AG10803 (cell line): ENCODE measurements around the gene RORC.
A peak's percentile ranks its signal among the peaks of the same experiment; 100 is the strongest.

Experiments used
- DNase-seq: peaks from one replicate; pipeline ENCODE4 v3.0.0; 2010; ENCODE audit warnings: low read depth
- H3K4me3 ChIP-seq: 2 replicates; pipeline ENCODE4 v1.5.1; 2011; ENCODE audit warnings: mild to moderate bottlenecking, low read length, control low read depth
- TF ChIP-seq, protein P1 (sequence below): conservative IDR thresholded peaks from 2 replicates; pipeline ENCODE4 v1.5.1; 2011; ENCODE audit warnings: mild to moderate bottlenecking, low read length, control low read depth, inconsistent platforms

Gene RORC

DNA sequence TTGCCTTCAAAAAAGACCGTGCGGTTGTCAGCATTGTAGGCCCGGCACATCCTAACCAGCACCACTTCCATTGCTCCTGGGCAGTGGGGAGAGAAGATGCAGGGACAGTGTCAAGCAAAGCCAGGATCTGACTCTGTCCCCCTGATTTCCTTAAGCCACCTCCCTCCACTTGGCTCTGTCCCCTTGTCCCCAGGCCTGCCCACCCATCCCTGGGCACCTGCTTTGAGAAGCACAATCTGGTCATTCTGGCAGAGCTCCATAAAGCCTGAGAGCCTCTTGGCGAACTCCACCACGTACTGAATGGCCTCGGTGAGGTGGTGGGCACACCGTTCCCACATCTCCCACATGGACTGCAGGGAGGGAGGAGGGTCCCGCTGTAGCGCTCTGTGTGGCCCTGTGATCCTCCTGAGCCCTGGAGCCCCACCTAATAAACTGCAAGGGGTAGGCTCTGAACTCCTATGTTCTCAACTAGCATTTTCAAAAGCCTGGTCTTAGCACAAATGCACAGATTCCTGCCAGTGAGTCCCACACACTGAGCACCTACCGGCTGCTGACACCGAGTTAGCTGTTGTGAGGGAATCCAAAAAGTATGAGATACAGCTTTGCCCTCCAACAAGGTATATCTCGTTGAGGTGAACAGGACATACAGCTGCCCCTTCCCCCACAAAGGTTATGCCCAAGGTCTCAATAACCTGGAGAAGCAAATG, 18.2 kb downstream of the RORC start:
- DNase-seq = no peak
- TF ChIP-seq, protein P1, sequence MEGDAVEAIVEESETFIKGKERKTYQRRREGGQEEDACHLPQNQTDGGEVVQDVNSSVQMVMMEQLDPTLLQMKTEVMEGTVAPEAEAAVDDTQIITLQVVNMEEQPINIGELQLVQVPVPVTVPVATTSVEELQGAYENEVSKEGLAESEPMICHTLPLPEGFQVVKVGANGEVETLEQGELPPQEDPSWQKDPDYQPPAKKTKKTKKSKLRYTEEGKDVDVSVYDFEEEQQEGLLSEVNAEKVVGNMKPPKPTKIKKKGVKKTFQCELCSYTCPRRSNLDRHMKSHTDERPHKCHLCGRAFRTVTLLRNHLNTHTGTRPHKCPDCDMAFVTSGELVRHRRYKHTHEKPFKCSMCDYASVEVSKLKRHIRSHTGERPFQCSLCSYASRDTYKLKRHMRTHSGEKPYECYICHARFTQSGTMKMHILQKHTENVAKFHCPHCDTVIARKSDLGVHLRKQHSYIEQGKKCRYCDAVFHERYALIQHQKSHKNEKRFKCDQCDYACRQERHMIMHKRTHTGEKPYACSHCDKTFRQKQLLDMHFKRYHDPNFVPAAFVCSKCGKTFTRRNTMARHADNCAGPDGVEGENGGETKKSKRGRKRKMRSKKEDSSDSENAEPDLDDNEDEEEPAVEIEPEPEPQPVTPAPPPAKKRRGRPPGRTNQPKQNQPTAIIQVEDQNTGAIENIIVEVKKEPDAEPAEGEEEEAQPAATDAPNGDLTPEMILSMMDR = no peak
- no peak overlapping the region for H3K4me3 ChIP-seq

DNA sequence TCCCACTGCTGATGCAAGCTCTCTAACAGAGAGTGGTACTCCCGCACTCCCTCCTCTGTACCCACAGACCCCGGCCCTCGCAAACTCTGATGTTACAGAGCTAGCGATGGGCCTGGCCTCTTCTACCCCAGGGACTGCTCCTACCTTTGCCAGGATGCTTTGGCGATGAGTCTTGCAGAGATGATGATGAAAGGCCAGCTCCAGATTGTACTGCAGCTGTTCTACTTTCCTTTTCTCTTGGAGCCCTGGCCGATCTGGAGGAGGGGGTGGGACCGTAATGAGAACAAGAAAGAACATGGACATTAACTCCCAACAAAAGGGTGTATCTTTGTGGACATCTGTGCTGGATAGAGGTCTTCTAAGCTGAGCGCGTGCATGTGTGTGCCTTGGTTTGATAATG, 20.4 kb downstream of the RORC start:
- DNase-seq = peak; percentile 30
- TF ChIP-seq, protein P1 = no peak
- no peak overlapping the region for H3K4me3 ChIP-seq

DNA sequence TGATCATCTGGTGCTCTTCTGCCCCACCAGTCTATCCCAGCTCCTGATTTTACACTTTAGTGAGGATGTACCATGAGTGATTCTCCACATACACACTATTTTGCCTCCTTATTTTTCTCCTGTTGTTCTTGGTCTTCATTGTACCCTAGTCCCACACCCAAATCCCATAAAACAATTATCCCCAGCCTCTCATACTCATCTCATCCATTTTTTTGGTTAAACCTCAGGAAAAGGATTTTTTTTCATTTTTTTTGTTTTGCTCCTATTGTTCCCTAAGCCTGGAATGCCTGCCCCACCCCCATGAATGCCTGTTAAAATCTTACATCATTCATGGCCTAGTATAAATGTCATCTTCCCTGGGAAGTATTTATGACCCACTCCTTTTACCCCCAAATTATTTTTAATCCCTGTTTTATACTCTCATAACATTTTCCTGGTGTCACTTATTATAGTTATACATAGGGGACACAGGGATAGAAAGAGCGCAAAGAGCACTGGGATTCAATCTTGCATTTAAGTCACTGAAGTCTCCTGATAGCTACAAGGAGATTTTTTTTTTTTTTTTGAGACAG, 21.5 kb downstream of the RORC start:
- H3K4me3 ChIP-seq = no peak overlapping the region
- TF ChIP-seq, protein P1 = no peak
- no peak for DNase-seq

DNA sequence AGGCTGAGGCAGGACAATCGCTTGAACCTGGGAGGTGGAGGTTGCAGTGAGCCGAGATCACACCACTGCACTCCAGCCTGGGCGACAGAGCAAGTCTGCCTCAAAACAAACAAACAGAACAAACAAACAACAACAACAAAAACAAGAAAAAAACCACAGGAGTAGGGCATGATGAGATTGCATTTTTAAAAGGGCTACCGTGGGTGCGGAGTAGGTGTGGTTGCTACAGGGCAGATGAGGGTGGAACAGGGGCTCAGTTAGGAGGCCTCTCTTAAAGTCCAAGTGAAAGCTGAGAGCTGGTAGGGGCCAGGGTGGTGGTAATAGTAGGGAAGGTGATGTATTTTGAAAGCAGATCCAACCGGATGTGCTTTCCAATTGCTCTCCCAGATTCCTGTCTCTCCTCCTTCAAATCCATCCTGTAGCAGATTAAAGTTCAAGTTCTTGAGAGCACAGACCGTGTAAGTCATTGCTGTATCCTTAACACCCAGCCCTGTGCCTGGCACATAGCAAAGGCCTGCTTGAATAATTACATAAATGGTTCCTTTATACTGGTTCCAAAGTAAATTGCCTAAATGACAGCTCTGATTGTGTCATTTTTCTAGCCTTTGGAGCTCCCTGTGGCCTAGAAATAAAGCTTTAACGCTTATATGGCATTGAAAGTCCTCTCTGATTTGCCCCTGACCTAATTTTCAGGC, 22.2 kb downstream of the RORC start:
- DNase-seq = no peak

DNA sequence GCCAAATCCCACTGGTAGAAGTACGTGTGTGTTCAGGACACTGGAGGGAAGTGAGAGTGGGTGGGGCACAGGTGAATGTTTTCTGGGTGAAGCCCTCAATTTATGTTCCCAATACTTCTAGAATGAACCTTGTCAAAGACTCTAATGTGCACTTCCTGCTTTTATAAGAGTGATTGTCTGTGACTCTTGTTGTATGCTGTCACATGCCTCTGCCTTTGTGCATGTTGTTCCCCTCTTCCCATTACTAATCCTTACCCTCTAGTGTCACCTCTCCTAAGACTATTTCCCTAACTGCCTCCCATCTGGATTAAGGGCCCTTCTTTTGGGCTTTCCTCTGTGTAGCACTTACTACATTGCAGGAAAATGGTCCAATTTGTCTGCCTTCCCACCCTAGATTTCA, 23.8 kb downstream of the RORC start:
- TF ChIP-seq, protein P1 = no peak
- H3K4me3 ChIP-seq = no peak overlapping the region
- DNase-seq = no peak

More for the DNA sequence above, 22.2 kb downstream of the RORC start:
- H3K4me3 ChIP-seq = no peak overlapping the region
- TF ChIP-seq, protein P1 = no peak

DNA sequence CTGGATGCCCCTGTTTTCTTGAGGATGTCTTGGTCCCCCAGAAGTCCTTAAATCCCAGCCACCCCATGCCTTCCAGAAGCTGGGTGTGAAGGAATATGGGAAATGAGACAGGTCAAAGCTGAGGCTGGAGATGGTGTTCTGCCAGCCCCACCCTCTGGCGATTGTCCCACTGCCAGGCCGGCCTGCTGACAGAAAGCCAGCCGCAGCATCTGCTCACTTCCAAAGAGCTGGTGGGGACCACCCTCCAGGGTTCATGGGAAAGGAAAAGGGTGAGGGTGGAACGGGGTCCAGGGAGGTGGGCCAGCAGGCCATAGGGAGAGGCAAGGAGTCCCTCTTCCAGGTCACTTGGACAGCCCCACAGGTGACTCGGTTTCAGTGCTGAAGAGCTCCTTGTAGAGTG, 24.5 kb downstream of the RORC start:
- no peak for DNase-seq
- TF ChIP-seq, protein P1 = no peak
- H3K4me3 ChIP-seq = no peak overlapping the region

DNA sequence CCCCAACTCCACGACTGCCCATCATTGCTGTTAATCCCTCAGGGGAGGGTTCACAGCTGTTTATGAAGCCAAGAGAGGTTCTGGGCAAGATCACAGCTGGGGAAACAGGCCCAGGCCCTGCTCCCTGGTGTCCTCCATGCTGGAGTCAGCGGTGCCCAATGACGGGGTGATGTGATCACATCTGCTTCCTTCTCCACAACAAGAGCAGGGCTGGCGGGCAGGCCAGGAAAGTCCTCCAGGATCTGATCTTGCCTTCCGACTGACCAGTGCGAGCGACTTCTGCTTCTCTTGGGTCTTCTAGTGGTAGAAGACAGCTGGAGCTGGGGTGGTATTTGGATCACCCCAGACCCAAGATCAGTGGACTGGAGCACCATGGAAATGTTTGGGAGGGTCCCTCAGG, 25.4 kb downstream of the RORC start:
- TF ChIP-seq, protein P1 = no peak
- no peak overlapping the region for H3K4me3 ChIP-seq
- no peak for DNase-seq
